Measurements from ENCODE around the gene SP2.

GRCh38 chr17:47875011-47875985, 20.7 kb upstream of the SP2 start:
- TF ChIP-seq CTCF (conservative IDR thresholded peaks at IDR 0.05; ENCODE audit: low read depth, low read length), result no peak
- TF ChIP-seq EZH2phosphoT487 (IDR thresholded peaks at IDR 0.05; ENCODE audit: borderline replicate concordance, low read length), result no peak
- TF ChIP-seq EZH2 (IDR thresholded peaks at IDR 0.05; ENCODE audit: low read length, unreplicated experiment), result no peak
